ENCODE data around the gene HES7. TPM values are rescaled to one million over a fixed set of nuclear protein-coding genes. Genes with fewer than 3 reads are reported as not detected.

Gene HES7
- total RNA-seq, 4 donors from 2014 or later, result 0.89 to 0.94 TPM; not detected in 2

GRCh38 chr17:8103549-8103948, 20.4 kb downstream of the HES7 start:
- no peak overlapping the region for H3K4me3 ChIP-seq
- no peak for ATAC-seq
- H3K27me3 ChIP-seq, result peaks cover 6% of the 10 kb centered on the region
- 28 to 57% methylated on average over 2 of the region's 4 CpGs for WGBS, 2 donors (ENCODE audit: low coverage in 1 of 2)
- H3K36me3 ChIP-seq, result no peaks in the 10 kb centered on the region
- no peak overlapping the region for H3K27ac ChIP-seq
- no peaks in the 10 kb centered on the region for H3K9me3 ChIP-seq
- TF ChIP-seq POLR2A (IDR thresholded peaks at IDR 0.05), result no peak
- TF ChIP-seq EP300 (IDR thresholded peaks at IDR 0.05), result no peak
- no peak for TF ChIP-seq CTCF (IDR thresholded peaks at IDR 0.05)
- TF ChIP-seq POLR2AphosphoS5 (IDR thresholded peaks at IDR 0.05), result no peak
- H3K4me1 ChIP-seq, result no peaks in the 10 kb centered on the region

GRCh38 chr17:8101721-8102120, 22.2 kb downstream of the HES7 start:
- Histone ChIP-seq H3K4me3 (no peak overlapping the region), H3K36me3 (no peaks in the 10 kb centered on the region), H3K27me3 (peaks cover 8% of the 10 kb centered on the region), H3K9me3 (no peaks in the 10 kb centered on the region), H3K27ac (no peak overlapping the region), H3K4me1 (no peaks in the 10 kb centered on the region)
- WGBS, 2 donors (ENCODE audit: low coverage in 1 of 2), result 75 to 83% methylated on average over 2 to 4 of the region's 6 CpGs
- ATAC-seq, result no peak
- TF ChIP-seq EP300 (IDR thresholded peaks at IDR 0.05), result no peak
- no peak for TF ChIP-seq POLR2AphosphoS5 (IDR thresholded peaks at IDR 0.05)
- TF ChIP-seq CTCF (IDR thresholded peaks at IDR 0.05), result no peak
- TF ChIP-seq POLR2A (IDR thresholded peaks at IDR 0.05), result no peak

- Histone ChIP-seq H3K9me3 (no peaks in the 10 kb centered on the region), H3K36me3 (no peaks in the 10 kb centered on the region), H3K27me3 (peaks cover 18% of the 10 kb centered on the region), H3K4me1 (no peaks in the 10 kb centered on the region), H3K4me3 (no peak overlapping the region), H3K27ac (no peak overlapping the region)
- WGBS, 2 donors (ENCODE audit: low coverage in 1 of 2), result 30 to 82% methylated on average over 1 to 2 of the region's 2 CpGs
- no peak for ATAC-seq
- TF ChIP-seq CTCF (IDR thresholded peaks at IDR 0.05) (no peak), POLR2A (IDR thresholded peaks at IDR 0.05) (no peak), EP300 (IDR thresholded peaks at IDR 0.05) (no peak), POLR2AphosphoS5 (IDR thresholded peaks at IDR 0.05) (no peak)
These were observed 23.1 kb downstream of the HES7 start for GRCh38 chr17:8100763-8101162.

- ATAC-seq, result no peak
These were observed 23.8 kb downstream of the HES7 start for GRCh38 chr17:8100111-8100510.

More at GRCh38 chr17:8100111-8100510, 23.8 kb downstream of the HES7 start:
- TF ChIP-seq POLR2AphosphoS5 (IDR thresholded peaks at IDR 0.05) (no peak), CTCF (IDR thresholded peaks at IDR 0.05) (no peak), EP300 (IDR thresholded peaks at IDR 0.05) (no peak), POLR2A (IDR thresholded peaks at IDR 0.05) (no peak)
- 40 to 43% methylated on average over 1 to 2 of the region's 2 CpGs for WGBS, 2 donors (ENCODE audit: low coverage in 1 of 2)
- H3K4me1 ChIP-seq, result no peaks in the 10 kb centered on the region
- no peak overlapping the region for H3K4me3 ChIP-seq
- H3K27me3 ChIP-seq, result peaks cover 24% of the 10 kb centered on the region
- H3K27ac ChIP-seq, result no peak overlapping the region
- H3K36me3 ChIP-seq, result no peaks in the 10 kb centered on the region
- H3K9me3 ChIP-seq, result no peaks in the 10 kb centered on the region

All from gastroesophageal sphincter (tissue), 4 donors.